Liver (tissue), 9 donors: ENCODE measurements around the gene LDLRAD3. TPM values are rescaled to one million over a fixed set of nuclear protein-coding genes. Genes with fewer than 3 reads are reported as not detected.

Source experiments
- DNase-seq: peaks from one replicate; pipeline ENCODE4 v3.0.0-alpha.2; 2017; ENCODE audit warnings: low spot score
- H3K27ac ChIP-seq, 2 donors: one replicate each; pipeline ENCODE4 v1.7.0; 2013; ENCODE audit warnings: inconsistent platforms in 2 of 2, low read length in 2 of 2, control low read depth in 1 of 2, low read depth in 1 of 2, mild to moderate bottlenecking in 1 of 2
- H3K27me3 ChIP-seq, 4 donors: one replicate each; pipeline versions ENCODE4 v1.6.1 to v1.7.0; 2013; ENCODE audit warnings: low read length in 3 of 4, inconsistent platforms in 1 of 4, mild to moderate bottlenecking in 1 of 4, moderate library complexity in 1 of 4; ENCODE audit not compliant: control insufficient read depth in 4 of 4, insufficient read depth in 4 of 4
- H3K36me3 ChIP-seq, 4 donors: one replicate each; pipeline versions ENCODE4 v1.6.1 to v1.7.0; 2013; ENCODE audit warnings: low read length in 3 of 4, mild to moderate bottlenecking in 3 of 4, low read depth in 1 of 4, moderate library complexity in 1 of 4; ENCODE audit not compliant: control insufficient read depth in 4 of 4, insufficient read depth in 3 of 4
- H3K4me1 ChIP-seq, 4 donors: one replicate each; pipeline versions ENCODE4 v1.6.1 to v1.7.0; 2013; ENCODE audit warnings: low read length in 3 of 4, mild to moderate bottlenecking in 3 of 4, moderate library complexity in 1 of 4; ENCODE audit not compliant: control insufficient read depth in 4 of 4, insufficient read depth in 4 of 4
- H3K4me3 ChIP-seq, 3 donors: one replicate each; pipeline versions ENCODE4 v1.6.1 to v1.7.0; 2013; ENCODE audit warnings: low read length in 3 of 3, control low read depth in 1 of 3, low read depth in 1 of 3, mild to moderate bottlenecking in 1 of 3
- H3K9ac ChIP-seq, 2 donors: one replicate each; pipeline ENCODE4 v1.7.0; 2013; ENCODE audit warnings: low read length in 2 of 2, mild to moderate bottlenecking in 2 of 2, moderate library complexity in 2 of 2, control low read depth in 1 of 2, low read depth in 1 of 2
- H3K9me3 ChIP-seq, 4 donors: one replicate each; pipeline versions ENCODE4 v1.6.1 to v1.7.0; 2013; ENCODE audit warnings: low read length in 3 of 4; ENCODE audit not compliant: control insufficient read depth in 4 of 4
- CTCF ChIP-seq: fragments of 150-350 bp; IDR thresholded peaks from 2 replicates; pipeline ENCODE4 v1.5.1; 2017; ENCODE audit warnings: improper control_type of control experiment, low read depth, low read length; ENCODE audit not compliant: missing input control
- FOXA1 ChIP-seq: IDR thresholded peaks from 2 replicates; pipeline ENCODE4 v1.6.1; 2016; ENCODE audit warnings: antibody characterized with exemption
- FOXA2 ChIP-seq: IDR thresholded peaks from 2 replicates; pipeline ENCODE4 v1.6.1; 2016; ENCODE audit warnings: antibody characterized with exemption
- GABPA ChIP-seq, 2 donors: IDR thresholded peaks in 1 of 2; conservative IDR thresholded peaks in 1 of 2; 2 replicates each; pipeline ENCODE4 v1.6.1; 2016; ENCODE audit warnings: antibody characterized with exemption in 2 of 2, mild to moderate bottlenecking in 1 of 2, moderate library complexity in 1 of 2
- HNF4A ChIP-seq, 2 donors: conservative IDR thresholded peaks; 2 replicates each; pipeline ENCODE4 v1.6.1; 2016; ENCODE audit warnings: antibody characterized with exemption in 2 of 2, mild to moderate bottlenecking in 2 of 2
- HNF4G ChIP-seq: IDR thresholded peaks from 2 replicates; pipeline ENCODE4 v1.6.1; 2016; ENCODE audit warnings: antibody characterized with exemption
- JUND ChIP-seq, 2 donors: IDR thresholded peaks; 2 replicates each; pipeline ENCODE4 v1.6.1; 2016; ENCODE audit warnings: antibody characterized with exemption in 2 of 2
- MAX ChIP-seq: IDR thresholded peaks from 2 replicates; pipeline ENCODE4 v1.6.1; 2016; ENCODE audit warnings: antibody characterized with exemption
- NR2F2 ChIP-seq: IDR thresholded peaks from 2 replicates; pipeline ENCODE4 v1.6.1; 2016; ENCODE audit warnings: antibody characterized with exemption
- RAD21 ChIP-seq, 2 donors: IDR thresholded peaks; 2 replicates each; pipeline ENCODE4 v1.6.1; 2016; ENCODE audit warnings: antibody characterized with exemption in 2 of 2, mild to moderate bottlenecking in 2 of 2
- RXRA ChIP-seq, 2 donors: IDR thresholded peaks; 2 replicates each; pipeline ENCODE4 v1.6.1; 2017 to 2018; ENCODE audit warnings: antibody characterized with exemption in 2 of 2, mild to moderate bottlenecking in 1 of 2
- SP1 ChIP-seq: IDR thresholded peaks from 2 replicates; pipeline ENCODE4 v1.6.1; 2018; ENCODE audit warnings: antibody characterized with exemption, mild to moderate bottlenecking
- TAF1 ChIP-seq: conservative IDR thresholded peaks from 2 replicates; pipeline ENCODE4 v1.6.1; 2016; ENCODE audit warnings: antibody characterized with exemption, mild to moderate bottlenecking
- YY1 ChIP-seq: IDR thresholded peaks from 2 replicates; pipeline ENCODE4 v1.6.1; 2016; ENCODE audit warnings: antibody characterized with exemption, mild to moderate bottlenecking
- WGBS: extraction: QIAGEN DNeasy Blood & Tissue Kit; methylation state at CpG from one replicate; pipeline ENCODE4 v1.1.7; 2013; 5-methylcytosine and 5-hydroxymethylcytosine counted together
- polyA plus RNA-seq, 2 donors: library from polyadenylated mRNA; stranded (reverse) in 1 of 2; unstranded in 1 of 2; fragments of 200-250 nt in 1 of 2; fragments of >200 nt in 1 of 2; fragmentation: Nextera tagmentation in 1 of 2; extraction: Ambion mirVana in 1 of 2; gene quantifications; one replicate each; pipeline versions ENCODE4 v1.2.1 to v1.2.3, GENCODE V29; 2013 to 2015
- total RNA-seq, 2 donors: library from RNA; depleted of rRNA; stranded (reverse); fragments of >200 nt; gene quantifications; one replicate each; pipeline ENCODE4 v1.2.3, GENCODE V29; 2014
- TF ChIP-seq, protein P1 (sequence below): IDR thresholded peaks from 2 replicates; pipeline ENCODE4 v1.6.1; 2016; ENCODE audit warnings: antibody characterized with exemption
- TF ChIP-seq, protein P2 (sequence below): IDR thresholded peaks from 2 replicates; pipeline ENCODE4 v1.6.1; 2016; ENCODE audit warnings: antibody characterized with exemption
- TF ChIP-seq, protein P3 (sequence below): IDR thresholded peaks from 2 replicates; pipeline ENCODE4 v1.6.1; 2016; ENCODE audit warnings: antibody characterized with exemption, mild to moderate bottlenecking
- donor health status: healthy.
- donor health status: healthy.
- donor health status: healthy.
- donor health status: healthy.
- donor health status: healthy.

LDLRAD3 gene
- total and polyA plus RNA-seq, 4 donors = 0.75 to 1.3 (median 0.93) TPM

DNA sequence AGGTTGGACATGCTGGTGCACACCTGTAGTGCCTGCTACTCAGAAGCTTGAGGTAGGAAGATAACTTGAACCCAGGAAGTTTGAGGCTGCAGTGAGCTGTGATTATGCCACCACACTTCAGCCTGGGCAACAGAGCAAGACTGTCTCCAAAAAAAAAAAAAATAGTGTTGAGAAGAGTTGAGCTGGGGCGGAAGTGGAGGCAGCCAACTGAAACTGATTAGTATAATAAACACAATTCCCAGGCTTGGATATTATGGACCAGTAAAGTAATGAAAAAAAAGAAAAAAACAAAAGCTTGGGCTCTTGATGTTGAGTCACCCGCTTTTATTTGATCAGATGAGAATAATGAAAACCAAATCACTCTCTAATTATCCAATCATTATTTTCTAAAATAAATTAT lies 21.0 kb downstream of the LDLRAD3 start:
- no peak for DNase-seq
- TF ChIP-seq HNF4A (conservative IDR thresholded peaks at IDR 0.05) (no peak), RAD21 (IDR thresholded peaks at IDR 0.05) (no peak), FOXA2 (no peak), JUND (IDR thresholded peaks at IDR 0.05) (no peak), RXRA (IDR thresholded peaks at IDR 0.05) (no peak), YY1 (no peak), NR2F2 (no peak), CTCF (no peak), SP1 (no peak), HNF4G (no peak), TAF1 (no peak), MAX (no peak), GABPA (IDR thresholded peaks at IDR 0.05 in 1 of 2, conservative IDR thresholded peaks at IDR 0.05 in 1 of 2) (no peak), FOXA1 (no peak)
- TF ChIP-seq, protein P1, sequence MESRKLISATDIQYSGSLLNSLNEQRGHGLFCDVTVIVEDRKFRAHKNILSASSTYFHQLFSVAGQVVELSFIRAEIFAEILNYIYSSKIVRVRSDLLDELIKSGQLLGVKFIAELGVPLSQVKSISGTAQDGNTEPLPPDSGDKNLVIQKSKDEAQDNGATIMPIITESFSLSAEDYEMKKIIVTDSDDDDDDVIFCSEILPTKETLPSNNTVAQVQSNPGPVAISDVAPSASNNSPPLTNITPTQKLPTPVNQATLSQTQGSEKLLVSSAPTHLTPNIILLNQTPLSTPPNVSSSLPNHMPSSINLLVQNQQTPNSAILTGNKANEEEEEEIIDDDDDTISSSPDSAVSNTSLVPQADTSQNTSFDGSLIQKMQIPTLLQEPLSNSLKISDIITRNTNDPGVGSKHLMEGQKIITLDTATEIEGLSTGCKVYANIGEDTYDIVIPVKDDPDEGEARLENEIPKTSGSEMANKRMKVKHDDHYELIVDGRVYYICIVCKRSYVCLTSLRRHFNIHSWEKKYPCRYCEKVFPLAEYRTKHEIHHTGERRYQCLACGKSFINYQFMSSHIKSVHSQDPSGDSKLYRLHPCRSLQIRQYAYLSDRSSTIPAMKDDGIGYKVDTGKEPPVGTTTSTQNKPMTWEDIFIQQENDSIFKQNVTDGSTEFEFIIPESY = no peak
- TF ChIP-seq, protein P2, sequence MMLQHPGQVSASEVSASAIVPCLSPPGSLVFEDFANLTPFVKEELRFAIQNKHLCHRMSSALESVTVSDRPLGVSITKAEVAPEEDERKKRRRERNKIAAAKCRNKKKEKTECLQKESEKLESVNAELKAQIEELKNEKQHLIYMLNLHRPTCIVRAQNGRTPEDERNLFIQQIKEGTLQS = no peak
- TF ChIP-seq, protein P3, sequence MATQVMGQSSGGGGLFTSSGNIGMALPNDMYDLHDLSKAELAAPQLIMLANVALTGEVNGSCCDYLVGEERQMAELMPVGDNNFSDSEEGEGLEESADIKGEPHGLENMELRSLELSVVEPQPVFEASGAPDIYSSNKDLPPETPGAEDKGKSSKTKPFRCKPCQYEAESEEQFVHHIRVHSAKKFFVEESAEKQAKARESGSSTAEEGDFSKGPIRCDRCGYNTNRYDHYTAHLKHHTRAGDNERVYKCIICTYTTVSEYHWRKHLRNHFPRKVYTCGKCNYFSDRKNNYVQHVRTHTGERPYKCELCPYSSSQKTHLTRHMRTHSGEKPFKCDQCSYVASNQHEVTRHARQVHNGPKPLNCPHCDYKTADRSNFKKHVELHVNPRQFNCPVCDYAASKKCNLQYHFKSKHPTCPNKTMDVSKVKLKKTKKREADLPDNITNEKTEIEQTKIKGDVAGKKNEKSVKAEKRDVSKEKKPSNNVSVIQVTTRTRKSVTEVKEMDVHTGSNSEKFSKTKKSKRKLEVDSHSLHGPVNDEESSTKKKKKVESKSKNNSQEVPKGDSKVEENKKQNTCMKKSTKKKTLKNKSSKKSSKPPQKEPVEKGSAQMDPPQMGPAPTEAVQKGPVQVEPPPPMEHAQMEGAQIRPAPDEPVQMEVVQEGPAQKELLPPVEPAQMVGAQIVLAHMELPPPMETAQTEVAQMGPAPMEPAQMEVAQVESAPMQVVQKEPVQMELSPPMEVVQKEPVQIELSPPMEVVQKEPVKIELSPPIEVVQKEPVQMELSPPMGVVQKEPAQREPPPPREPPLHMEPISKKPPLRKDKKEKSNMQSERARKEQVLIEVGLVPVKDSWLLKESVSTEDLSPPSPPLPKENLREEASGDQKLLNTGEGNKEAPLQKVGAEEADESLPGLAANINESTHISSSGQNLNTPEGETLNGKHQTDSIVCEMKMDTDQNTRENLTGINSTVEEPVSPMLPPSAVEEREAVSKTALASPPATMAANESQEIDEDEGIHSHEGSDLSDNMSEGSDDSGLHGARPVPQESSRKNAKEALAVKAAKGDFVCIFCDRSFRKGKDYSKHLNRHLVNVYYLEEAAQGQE = no peak
- H3K9ac ChIP-seq = no peak overlapping the region
- no peaks in the 10 kb centered on the region for H3K36me3 ChIP-seq
- 82% methylated on average over 2 of the region's 2 CpGs for WGBS
- no peak overlapping the region for H3K4me3 ChIP-seq
- no peak overlapping the region for H3K27ac ChIP-seq
- no peaks in the 10 kb centered on the region for H3K9me3 ChIP-seq
- no peaks in the 10 kb centered on the region for H3K27me3 ChIP-seq
- H3K4me1 ChIP-seq = peaks cover 0 to 2% (median 0%) of the 10 kb centered on the region in 4 donors

DNA sequence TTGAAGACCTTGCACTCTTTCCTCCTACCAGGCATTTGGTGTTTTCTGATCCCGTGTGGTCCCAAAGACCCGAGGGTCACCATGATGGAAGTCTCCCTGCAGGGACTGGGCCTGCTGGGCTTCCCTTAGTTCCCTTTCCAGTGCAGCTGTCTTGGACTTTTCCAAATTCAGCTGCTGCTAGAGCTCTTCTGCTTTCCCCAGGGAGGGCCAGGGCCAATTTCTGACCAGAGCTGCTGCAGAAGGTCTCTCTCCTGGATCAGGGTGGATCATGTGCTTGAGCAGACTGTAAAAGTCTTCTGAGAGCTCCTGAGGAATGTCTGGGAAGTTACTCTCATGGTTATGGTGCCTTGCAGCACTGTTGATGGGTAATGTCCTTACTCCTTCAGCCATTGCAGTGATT lies 23.2 kb downstream of the LDLRAD3 start:
- DNase-seq = no peak
- WGBS = 85% methylated on average over 2 of the region's 2 CpGs
- Histone ChIP-seq H3K27ac (no peak overlapping the region), H3K9me3 (no peaks in the 10 kb centered on the region), H3K4me3 (no peak overlapping the region), H3K9ac (no peak overlapping the region), H3K4me1 (peaks cover 0 to 2% (median 0%) of the 10 kb centered on the region in 4 donors), H3K27me3 (no peaks in the 10 kb centered on the region), H3K36me3 (no peaks in the 10 kb centered on the region)
- TF ChIP-seq, protein P1 = no peak
- TF ChIP-seq RAD21 (IDR thresholded peaks at IDR 0.05) = no peak
- TF ChIP-seq FOXA2 = no peak
- TF ChIP-seq TAF1 = no peak
- TF ChIP-seq FOXA1 = no peak
- TF ChIP-seq CTCF = no peak
- no peak for TF ChIP-seq RXRA (IDR thresholded peaks at IDR 0.05)
- no peak for TF ChIP-seq SP1
